PC-9 (cell line): Measurements from ENCODE around the gene NRROS. TPM values are rescaled to one million over a fixed set of nuclear protein-coding genes. Genes with fewer than 3 reads are reported as not detected.

ENCODE experiments used
- BruUV-seq: library from RNA; stranded (reverse); fragments of 400-500 nt; replicated peaks from 2 replicates; lab custom pipeline; 2021; lab: Mats Ljungman, UMichigan
- CTCF ChIA-PET: fragments of 300-600 bp; sonication (Branson Sonifier 250); formaldehyde crosslinking; loops from one replicate; lab custom pipeline; 2022; ENCODE audit warnings: antibody characterized with exemption; lab: Charles Lee
- POLR2A ChIA-PET: fragments of 300-600 bp; sonication (Branson Sonifier 250); formaldehyde crosslinking; loops from one replicate; lab custom pipeline; 2022; ENCODE audit warnings: antibody characterized with exemption; ENCODE audit not compliant: unreplicated experiment; lab: Charles Lee
- DNase-seq, 2 experiments: peaks; one replicate each; pipeline versions ENCODE4 v3.0.0 to v3.0.0-alpha.2; 2015 to 2022; ENCODE audit warnings: mixed read lengths in 1 of 2
- H2AFZ ChIP-seq: fragments of 200-600 bp; sonication (generic); 2 replicates; pipeline ENCODE4 v1.8.1; 2017; ENCODE audit warnings: antibody characterized with exemption
- H3F3A ChIP-seq: fragments of 200-600 bp; sonication (generic); 2 replicates; pipeline ENCODE4 v1.8.1; 2017; ENCODE audit warnings: antibody characterized with exemption, mild to moderate bottlenecking, low read depth; ENCODE audit not compliant: insufficient read depth
- H3K27ac ChIP-seq: fragments of 200-600 bp; sonication (generic); 2 replicates; pipeline ENCODE4 v1.6.1; 2016; ENCODE audit warnings: mixed run types
- H3K27me3 ChIP-seq: fragments of 200-600 bp; sonication (generic); 2 replicates; pipeline ENCODE4 v1.6.1; 2016; ENCODE audit warnings: low read depth, mixed run types; ENCODE audit not compliant: insufficient read depth
- H3K36me3 ChIP-seq: fragments of 200-600 bp; sonication (generic); 2 replicates; pipeline ENCODE4 v1.6.1; 2016; ENCODE audit warnings: low read depth, mixed run types
- H3K4me1 ChIP-seq: fragments of 200-600 bp; sonication (generic); replicated peaks from 2 replicates; pipeline ENCODE4 v1.6.1; 2016; ENCODE audit warnings: mixed run types; ENCODE audit not compliant: insufficient read depth
- H3K4me2 ChIP-seq: fragments of 200-600 bp; sonication (generic); 2 replicates; pipeline ENCODE4 v1.6.1; 2017; ENCODE audit warnings: mixed run types
- H3K4me3 ChIP-seq: fragments of 200-600 bp; sonication (generic); 2 replicates; pipeline ENCODE4 v1.6.1; 2016; ENCODE audit warnings: mixed run types
- H3K79me2 ChIP-seq: fragments of 200-600 bp; sonication (generic); 2 replicates; pipeline ENCODE4 v1.6.1; 2017; ENCODE audit warnings: low read depth, mixed run types
- H3K9me2 ChIP-seq: fragments of 200-600 bp; sonication (generic); 2 replicates; pipeline ENCODE4 v1.8.1; 2017; ENCODE audit warnings: mild to moderate bottlenecking; ENCODE audit not compliant: insufficient read depth
- H3K9me3 ChIP-seq: fragments of 200-600 bp; sonication (generic); 2 replicates; pipeline ENCODE4 v1.8.1; 2016; ENCODE audit warnings: low read depth; ENCODE audit not compliant: insufficient read depth
- H4K20me1 ChIP-seq: fragments of 200-600 bp; sonication (generic); 2 replicates; pipeline ENCODE4 v1.8.1; 2017; ENCODE audit not compliant: insufficient read depth
- EZH2 ChIP-seq: fragments of 200-600 bp; sonication (generic); IDR thresholded peaks from 2 replicates; pipeline ENCODE4 v1.8.0; 2017; ENCODE audit warnings: antibody characterized with exemption, low read depth
- intact Hi-C: fragments of 100-400 bp; cut with micrococcal nuclease; formaldehyde crosslinking; loops from one replicate; pipeline ENCODE4 v1.10.0; 2022; ENCODE audit not compliant: unreplicated experiment
- total RNA-seq: library from RNA; stranded (reverse); gene quantifications from 2 replicates; pipeline ENCODE4 v1.2.3, GENCODE V29; 2021
- TF ChIP-seq, protein P1 (sequence below): fragments of 200-600 bp; sonication (generic); conservative IDR thresholded peaks from 2 replicates; pipeline ENCODE4 v1.6.1; 2017; ENCODE audit warnings: mixed run types, antibody characterized with exemption, mild to moderate bottlenecking, moderate library complexity

NRROS gene
- total RNA-seq, 1 experiment from 2014 or later, result 2.2 TPM

DNA sequence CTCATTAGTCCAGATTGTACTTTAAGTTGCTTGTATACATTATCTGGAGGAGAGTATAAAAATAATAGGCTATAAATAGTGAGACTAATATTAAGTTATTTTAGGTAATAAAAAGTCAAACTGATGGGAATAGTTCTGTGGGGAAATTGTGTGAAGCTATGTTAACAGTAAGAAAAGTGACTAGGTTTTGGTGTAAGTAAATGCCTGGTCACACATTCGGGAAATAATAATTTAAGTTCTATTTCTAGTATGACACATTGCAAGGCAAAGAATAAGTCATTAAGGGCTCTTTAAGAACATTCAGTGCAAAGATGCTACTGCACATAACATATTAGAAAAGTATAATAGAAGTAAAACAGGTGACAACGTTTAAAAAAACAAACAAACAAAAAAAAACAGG lies 18.8 kb upstream of the NRROS start:
- no peaks in the 10 kb centered on the region for H3K79me2 ChIP-seq
- no peaks in the 10 kb centered on the region for H4K20me1 ChIP-seq
- H3K9me3 ChIP-seq, result no peaks in the 10 kb centered on the region
- H3F3A ChIP-seq, result no peaks in the 10 kb centered on the region
- no peaks in the 10 kb centered on the region for H3K9me2 ChIP-seq
- intact Hi-C loops, result no loop called here
- H2AFZ ChIP-seq, result no peak overlapping the region
- H3K4me1 ChIP-seq, result no peaks in the 10 kb centered on the region
- H3K27me3 ChIP-seq, result no peaks in the 10 kb centered on the region
- H3K27ac ChIP-seq, result no peak overlapping the region
- no TSS peak for BruUV-seq
- H3K4me2 ChIP-seq, result no peak overlapping the region
- CTCF ChIA-PET, result no interaction called here
- no peak overlapping the region for H3K4me3 ChIP-seq
- peak in 1 of 2 experiments; percentile 21 for DNase-seq
- POLR2A ChIA-PET, result interaction anchor here (0.6 kb wide), 1 partner anchor 1210 kb away, joined by 3 read pairs; no protein-coding TSS in a partner anchor
- TF ChIP-seq EZH2, result no peak
- TF ChIP-seq, protein P1, sequence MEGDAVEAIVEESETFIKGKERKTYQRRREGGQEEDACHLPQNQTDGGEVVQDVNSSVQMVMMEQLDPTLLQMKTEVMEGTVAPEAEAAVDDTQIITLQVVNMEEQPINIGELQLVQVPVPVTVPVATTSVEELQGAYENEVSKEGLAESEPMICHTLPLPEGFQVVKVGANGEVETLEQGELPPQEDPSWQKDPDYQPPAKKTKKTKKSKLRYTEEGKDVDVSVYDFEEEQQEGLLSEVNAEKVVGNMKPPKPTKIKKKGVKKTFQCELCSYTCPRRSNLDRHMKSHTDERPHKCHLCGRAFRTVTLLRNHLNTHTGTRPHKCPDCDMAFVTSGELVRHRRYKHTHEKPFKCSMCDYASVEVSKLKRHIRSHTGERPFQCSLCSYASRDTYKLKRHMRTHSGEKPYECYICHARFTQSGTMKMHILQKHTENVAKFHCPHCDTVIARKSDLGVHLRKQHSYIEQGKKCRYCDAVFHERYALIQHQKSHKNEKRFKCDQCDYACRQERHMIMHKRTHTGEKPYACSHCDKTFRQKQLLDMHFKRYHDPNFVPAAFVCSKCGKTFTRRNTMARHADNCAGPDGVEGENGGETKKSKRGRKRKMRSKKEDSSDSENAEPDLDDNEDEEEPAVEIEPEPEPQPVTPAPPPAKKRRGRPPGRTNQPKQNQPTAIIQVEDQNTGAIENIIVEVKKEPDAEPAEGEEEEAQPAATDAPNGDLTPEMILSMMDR, result no peak
- no peaks in the 10 kb centered on the region for H3K36me3 ChIP-seq

DNA sequence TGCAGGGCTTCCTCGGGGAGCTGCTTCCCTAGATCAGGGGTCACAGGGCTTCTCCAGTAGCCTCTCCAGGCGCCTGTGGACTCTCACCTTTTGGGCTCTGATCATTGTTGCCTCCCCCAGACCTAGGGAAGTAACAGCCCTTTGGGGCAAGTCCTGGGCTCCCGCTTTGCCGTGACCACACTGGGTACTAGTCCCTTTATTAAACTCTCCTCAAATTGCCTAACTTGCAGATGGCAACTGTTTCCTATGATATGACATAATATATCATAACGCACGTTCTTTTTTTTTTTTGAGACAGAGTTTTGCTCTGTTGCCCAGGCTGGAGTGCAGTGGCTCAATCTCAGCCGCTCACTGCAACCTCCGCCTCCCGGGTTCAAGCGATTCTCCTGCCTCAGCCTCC lies 17.9 kb upstream of the NRROS start:
- POLR2A ChIA-PET, result no interaction called here
- Histone ChIP-seq H4K20me1 (no peaks in the 10 kb centered on the region), H3K9me3 (no peaks in the 10 kb centered on the region), H3K4me1 (no peaks in the 10 kb centered on the region), H3K4me2 (no peak overlapping the region), H3K4me3 (no peak overlapping the region), H3K36me3 (no peaks in the 10 kb centered on the region), H3F3A (no peaks in the 10 kb centered on the region), H3K9me2 (no peaks in the 10 kb centered on the region), H3K27ac (no peak overlapping the region), H3K79me2 (no peaks in the 10 kb centered on the region), H3K27me3 (no peaks in the 10 kb centered on the region), H2AFZ (no peak overlapping the region)
- CTCF ChIA-PET, result no interaction called here
- BruUV-seq, result no TSS peak
- DNase-seq, result peak in 1 of 2 experiments; percentile 26
- intact Hi-C loops, result no loop called here
- TF ChIP-seq EZH2, result no peak
- TF ChIP-seq, protein P1, result no peak

DNA sequence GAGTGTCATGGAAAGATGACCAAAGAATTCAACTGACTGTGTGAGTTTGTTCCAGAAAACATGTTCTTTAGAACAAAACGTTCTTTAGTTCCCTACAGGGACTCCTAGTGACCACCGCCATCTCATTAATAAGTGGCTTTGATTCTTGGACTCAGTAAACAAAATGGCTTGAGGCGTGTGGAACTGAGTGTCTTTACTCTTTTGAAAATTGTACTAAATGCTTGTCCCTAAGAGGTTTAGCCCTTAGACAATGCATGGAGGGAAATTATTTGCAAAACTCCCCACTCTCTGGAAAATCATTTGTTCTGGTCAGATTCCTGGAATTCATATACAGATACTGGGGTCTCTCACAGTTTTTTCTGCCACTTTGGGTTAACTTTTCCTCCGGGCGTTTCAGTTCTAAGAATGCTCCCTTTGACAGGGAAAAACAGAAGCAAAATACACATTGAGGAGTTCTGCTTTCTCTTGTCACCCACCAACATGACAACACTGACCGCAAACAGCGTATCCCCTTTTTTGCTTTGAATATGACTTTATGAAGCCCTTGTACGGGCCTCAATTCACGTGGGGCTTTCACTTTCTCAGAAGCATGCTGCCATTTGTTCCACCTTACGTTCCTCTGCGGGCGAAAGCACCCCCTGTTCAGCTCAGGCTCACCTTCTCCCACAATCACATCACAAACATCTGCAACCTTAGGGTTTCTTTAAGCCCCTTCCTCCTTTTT lies 15.3 kb upstream of the NRROS start:
- H3F3A ChIP-seq, result peaks cover 4% of the 10 kb centered on the region; the same call in 1 of the 2 replicates
- no peak overlapping the region for H3K4me3 ChIP-seq
- no peak overlapping the region for H3K27ac ChIP-seq
- no peak overlapping the region for H3K4me2 ChIP-seq
- POLR2A ChIA-PET, result no interaction called here
- peak in 1 of 2 experiments; percentile 10 for DNase-seq
- H3K36me3 ChIP-seq, result no peaks in the 10 kb centered on the region
- H2AFZ ChIP-seq, result no peak overlapping the region
- no peaks in the 10 kb centered on the region for H3K9me2 ChIP-seq
- no peaks in the 10 kb centered on the region for H3K79me2 ChIP-seq
- no peak for TF ChIP-seq EZH2
- TF ChIP-seq, protein P1, result no peak
- no peaks in the 10 kb centered on the region for H3K27me3 ChIP-seq
- no TSS peak for BruUV-seq
- intact Hi-C loops, result no loop called here
- no peaks in the 10 kb centered on the region for H4K20me1 ChIP-seq
- H3K9me3 ChIP-seq, result no peaks in the 10 kb centered on the region
- H3K4me1 ChIP-seq, result no peaks in the 10 kb centered on the region
- CTCF ChIA-PET, result no interaction called here
